OCI-LY7 (cell line): ENCODE data around the gene ACRV1. TPM values are rescaled to one million over a fixed set of nuclear protein-coding genes. Genes with fewer than 3 reads are reported as not detected.

Source experiments
- BruUV-seq: library from RNA; stranded (reverse); fragments of 400-500 nt; replicated peaks from 2 replicates; lab custom pipeline; 2021; lab: Mats Ljungman, UMichigan
- CTCF ChIA-PET: fragments of 300-600 bp; sonication (Branson Sonifier 250); formaldehyde crosslinking; loops from one replicate; lab custom pipeline; 2022; ENCODE audit warnings: antibody characterized with exemption; ENCODE audit not compliant: unreplicated experiment; lab: Charles Lee
- POLR2A ChIA-PET: fragments of 300-600 bp; sonication (Branson Sonifier 250); formaldehyde crosslinking; loops from one replicate; lab custom pipeline; 2022; ENCODE audit warnings: antibody characterized with exemption; lab: Charles Lee
- DNase-seq: peaks from one replicate; pipeline ENCODE4 v3.0.0-alpha.2; 2015; ENCODE audit warnings: low spot score
- H2AFZ ChIP-seq: fragments of 200-600 bp; sonication (generic), shearing (Covaris generic); 2 replicates; pipeline ENCODE4 v1.6.1; 2014; ENCODE audit warnings: mild to moderate bottlenecking, antibody characterized with exemption, low read length, moderate library complexity
- H3K27ac ChIP-seq: fragments of 200-600 bp; sonication (generic); 2 replicates; pipeline ENCODE4 v1.5.1; 2014; ENCODE audit warnings: mixed run types, low read depth, mild to moderate bottlenecking, moderate library complexity, low read length, inconsistent platforms; ENCODE audit not compliant: poor library complexity, severe bottlenecking
- H3K36me3 ChIP-seq: fragments of 200-600 bp; sonication (generic); 2 replicates; pipeline ENCODE4 v1.6.1; 2014; ENCODE audit warnings: mild to moderate bottlenecking, antibody characterized with exemption, low read length, moderate library complexity, mixed read lengths; ENCODE audit not compliant: insufficient read depth
- H3K4me1 ChIP-seq: fragments of 200-600 bp; sonication (generic); 2 replicates; pipeline ENCODE4 v1.5.1; 2014; ENCODE audit warnings: mild to moderate bottlenecking, low read length; ENCODE audit not compliant: insufficient read depth, poor library complexity, severe bottlenecking
- H3K4me2 ChIP-seq: fragments of 200-600 bp; sonication (generic); 2 replicates; pipeline ENCODE4 v1.6.1; 2014; ENCODE audit warnings: mild to moderate bottlenecking, low read length
- H3K4me3 ChIP-seq: fragments of 200-600 bp; sonication (generic); 2 replicates; pipeline ENCODE4 v1.5.1; 2014; ENCODE audit warnings: mild to moderate bottlenecking, low read depth, low read length; ENCODE audit not compliant: poor library complexity, severe bottlenecking
- H3K79me2 ChIP-seq: fragments of 200-600 bp; sonication (generic); 2 replicates; pipeline ENCODE4 v1.6.1; 2016; ENCODE audit warnings: low read depth, mild to moderate bottlenecking, low read length, moderate library complexity, mixed read lengths; ENCODE audit not compliant: insufficient read depth
- H3K9me2 ChIP-seq: fragments of 200-600 bp; sonication (generic); 2 replicates; pipeline ENCODE4 v1.6.1; 2016; ENCODE audit warnings: mild to moderate bottlenecking, low read length, mixed read lengths; ENCODE audit not compliant: insufficient read depth
- H3K9me3 ChIP-seq: fragments of 200-600 bp; sonication (generic); 2 replicates; pipeline ENCODE4 v1.6.1; 2014; ENCODE audit warnings: mild to moderate bottlenecking, mixed run types, low read length, mixed read lengths
- H4K20me1 ChIP-seq: fragments of 200-600 bp; sonication (generic); 2 replicates; pipeline ENCODE4 v1.6.1; 2014; ENCODE audit warnings: mild to moderate bottlenecking, antibody characterized with exemption, low read length, moderate library complexity, mixed read lengths; ENCODE audit not compliant: insufficient read depth
- CTCF ChIP-seq: fragments of 200-600 bp; sonication (generic); conservative IDR thresholded peaks from 2 replicates; pipeline ENCODE4 v1.5.1; 2014; ENCODE audit warnings: mild to moderate bottlenecking, antibody characterized with exemption, low read length, moderate library complexity, mixed read lengths
- EZH2phosphoT487 ChIP-seq: fragments of 200-600 bp; sonication (generic); IDR thresholded peaks from 2 replicates; pipeline ENCODE4 v1.6.1; 2018; ENCODE audit warnings: low read depth, borderline replicate concordance, mild to moderate bottlenecking, mixed run types, antibody characterized with exemption, low read length, moderate library complexity, mixed read lengths
- intact Hi-C: fragments of 100-400 bp; cut with micrococcal nuclease; formaldehyde crosslinking; loops from one replicate; pipeline ENCODE4 v1.10.0; 2022; ENCODE audit not compliant: unreplicated experiment
- total RNA-seq, 2 experiments: library from RNA; depleted of rRNA in 1 of 2; stranded (reverse); fragments of >200 nt in 1 of 2; shearing (Covaris generic) in 1 of 2; gene quantifications; 2 replicates each; pipeline ENCODE4 v1.2.3, GENCODE V29; 2014 to 2022

The ACRV1 gene
- total RNA-seq, 2 experiments from 2014 or later, result 0.16 TPM; not detected in 1

DNA sequence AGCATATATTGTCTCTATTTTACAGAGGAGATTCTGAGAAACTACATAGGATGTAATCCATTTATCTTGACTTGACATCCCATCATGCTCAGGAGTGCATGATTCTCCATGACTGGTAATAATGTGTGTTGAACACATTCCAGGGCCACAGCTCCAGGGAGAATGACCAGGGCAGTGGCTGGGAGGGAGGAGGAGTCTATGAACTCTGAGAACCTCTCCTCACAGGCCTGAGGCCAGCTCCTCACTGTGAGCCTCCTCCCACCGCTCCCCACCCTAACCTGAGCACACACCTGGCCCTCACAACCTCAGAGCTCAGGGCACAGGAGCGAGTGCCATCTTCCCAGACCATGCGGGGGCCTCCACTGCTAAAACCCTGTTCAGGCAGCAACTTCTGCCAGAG lies 8.0 kb upstream of the ACRV1 start:
- H3K4me1 ChIP-seq, result no peaks in the 10 kb centered on the region
- no peak overlapping the region for H3K27ac ChIP-seq
- no peak overlapping the region for H3K4me2 ChIP-seq
- ChIA-PET POLR2A (interaction anchor here (1.4 kb wide), 1 partner anchor 14 kb away, joined by 3 read pairs; no protein-coding TSS in a partner anchor), CTCF (no interaction called here)
- H3K79me2 ChIP-seq, result no peaks in the 10 kb centered on the region
- no peak overlapping the region for H3K4me3 ChIP-seq
- BruUV-seq, result no TSS peak
- no peaks in the 10 kb centered on the region for H4K20me1 ChIP-seq
- DNase-seq, result no peak
- intact Hi-C loops, result no loop called here
- no peaks in the 10 kb centered on the region for H3K9me2 ChIP-seq
- TF ChIP-seq CTCF (no peak), EZH2phosphoT487 (no peak)
- peaks cover 6% of the 10 kb centered on the region for H3K36me3 ChIP-seq
- H3K9me3 ChIP-seq, result no peaks in the 10 kb centered on the region
- no peak overlapping the region for H2AFZ ChIP-seq

- ChIA-PET CTCF (no interaction called here), POLR2A (interaction anchor here (1.4 kb wide), 1 partner anchor 15 kb away, joined by 3 read pairs; no protein-coding TSS in a partner anchor)
- intact Hi-C loops, result no loop called here
- no TSS peak for BruUV-seq
- H4K20me1 ChIP-seq, result no peaks in the 10 kb centered on the region
- H3K36me3 ChIP-seq, result peaks cover 9% of the 10 kb centered on the region
- no peak for DNase-seq
- no peak overlapping the region for H2AFZ ChIP-seq
- H3K9me2 ChIP-seq, result no peaks in the 10 kb centered on the region
- H3K4me3 ChIP-seq, result no peak overlapping the region
- H3K9me3 ChIP-seq, result no peaks in the 10 kb centered on the region
- H3K4me2 ChIP-seq, result no peak overlapping the region
- no peaks in the 10 kb centered on the region for H3K79me2 ChIP-seq
- H3K4me1 ChIP-seq, result no peaks in the 10 kb centered on the region
- TF ChIP-seq CTCF (no peak), EZH2phosphoT487 (no peak)
- no peak overlapping the region for H3K27ac ChIP-seq
Observed at GRCh38 chr11:125688066-125688465, 7.4 kb upstream of the ACRV1 start.

DNA sequence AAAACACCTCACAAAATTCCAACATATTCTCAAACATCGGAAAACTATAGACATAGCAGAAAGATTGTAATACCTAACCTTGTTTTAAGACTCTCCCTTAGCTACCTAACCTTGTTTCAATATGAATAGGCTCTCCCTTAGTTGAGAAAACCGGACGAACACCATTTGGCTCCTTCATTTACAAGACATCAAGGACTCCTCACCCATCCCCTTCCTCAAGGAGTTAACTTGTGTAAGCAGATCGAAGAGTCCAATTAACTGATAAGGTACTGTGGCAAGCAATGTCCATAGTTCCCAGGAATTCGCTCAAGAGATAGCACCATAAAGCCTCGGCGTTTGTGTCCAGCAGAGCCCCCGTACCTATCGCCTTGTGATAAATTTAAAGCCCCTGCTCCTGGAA lies 4.6 kb upstream of the ACRV1 start:
- Histone ChIP-seq H3K27ac (no peak overlapping the region), H2AFZ (no peak overlapping the region), H3K4me2 (no peak overlapping the region), H3K36me3 (peaks cover 29% of the 10 kb centered on the region), H3K9me2 (no peaks in the 10 kb centered on the region), H3K79me2 (no peaks in the 10 kb centered on the region), H3K4me3 (no peak overlapping the region), H4K20me1 (no peaks in the 10 kb centered on the region), H3K9me3 (no peaks in the 10 kb centered on the region), H3K4me1 (no peaks in the 10 kb centered on the region)
- POLR2A ChIA-PET, result no interaction called here
- TF ChIP-seq EZH2phosphoT487 (no peak), CTCF (no peak)
- BruUV-seq, result no TSS peak
- CTCF ChIA-PET, result no interaction called here
- intact Hi-C loops, result no loop called here
- no peak for DNase-seq
